ELR (cell line): ENCODE results near the gene CYP19A1.
"Not testable (repeated sequence)": the region's sequence is repeated elsewhere in the genome, so short reads cannot be mapped to it uniquely, and the experiment has no call there.

ENCODE experiments used
- DNase-seq: peaks from one replicate; pipeline ENCODE4 v3.0.0-alpha.2; 2015; ENCODE audit warnings: low read depth

Gene CYP19A1

DNA sequence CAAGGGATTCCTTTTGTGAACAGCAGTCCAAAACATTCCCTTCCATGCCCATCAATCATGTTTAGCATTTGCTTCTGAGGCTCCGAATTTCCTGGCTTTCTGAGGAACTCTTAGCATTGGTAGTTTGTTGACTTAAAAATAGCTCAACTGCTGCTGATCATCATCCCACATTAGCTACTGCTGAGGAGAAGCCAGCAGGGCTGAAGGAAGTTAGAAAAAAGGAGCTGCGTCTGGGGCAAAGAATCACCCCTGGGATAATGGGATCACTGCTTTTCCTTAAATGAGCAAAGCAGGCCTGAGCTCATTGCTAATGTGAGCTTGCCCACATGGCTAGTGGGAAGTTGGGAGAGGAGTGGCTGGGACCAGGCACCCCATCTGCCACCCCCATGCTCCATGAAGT is 39.8 kb downstream of the CYP19A1 start:
- DNase-seq: no peak

DNA sequence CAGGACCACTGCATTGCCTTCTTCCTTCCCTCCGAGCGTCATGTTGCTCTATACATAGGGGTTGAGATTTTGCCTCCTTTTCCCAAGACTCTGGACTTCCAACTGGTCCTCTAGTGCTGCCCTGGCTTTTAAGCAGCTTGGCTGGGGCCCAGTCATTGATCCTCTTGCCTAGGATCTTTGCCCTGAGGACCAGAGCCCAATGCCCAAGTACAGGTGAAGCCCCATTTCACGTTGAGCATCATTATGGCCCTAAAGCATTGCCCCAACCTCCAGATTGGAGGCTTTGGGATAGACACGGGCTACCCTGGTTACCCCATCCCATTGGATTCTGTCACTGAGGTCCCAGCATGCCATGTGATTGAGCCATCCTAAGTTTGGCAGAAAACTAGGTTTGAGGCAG is 47.7 kb downstream of the CYP19A1 start:
- no peak for DNase-seq

DNA sequence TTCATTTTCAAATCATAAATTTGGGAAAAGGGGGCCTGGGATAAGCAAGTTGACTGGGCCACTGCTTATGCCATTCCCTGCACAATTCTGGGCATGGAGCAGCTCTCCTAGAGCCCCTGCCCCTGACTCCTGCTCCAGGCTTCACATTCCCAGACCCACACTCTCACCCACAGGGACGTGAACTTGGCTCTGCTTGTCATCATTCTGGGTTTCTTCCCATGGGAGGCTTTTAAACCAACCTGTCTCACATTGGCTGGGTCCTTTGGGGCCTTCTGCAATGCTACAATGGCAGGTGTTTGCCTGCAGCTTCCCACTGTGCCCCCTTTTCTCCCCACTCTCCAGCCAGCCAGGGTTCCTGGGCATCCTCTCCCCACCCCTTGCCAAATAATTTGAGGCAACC is 49.1 kb downstream of the CYP19A1 start:
- no peak for DNase-seq

DNA sequence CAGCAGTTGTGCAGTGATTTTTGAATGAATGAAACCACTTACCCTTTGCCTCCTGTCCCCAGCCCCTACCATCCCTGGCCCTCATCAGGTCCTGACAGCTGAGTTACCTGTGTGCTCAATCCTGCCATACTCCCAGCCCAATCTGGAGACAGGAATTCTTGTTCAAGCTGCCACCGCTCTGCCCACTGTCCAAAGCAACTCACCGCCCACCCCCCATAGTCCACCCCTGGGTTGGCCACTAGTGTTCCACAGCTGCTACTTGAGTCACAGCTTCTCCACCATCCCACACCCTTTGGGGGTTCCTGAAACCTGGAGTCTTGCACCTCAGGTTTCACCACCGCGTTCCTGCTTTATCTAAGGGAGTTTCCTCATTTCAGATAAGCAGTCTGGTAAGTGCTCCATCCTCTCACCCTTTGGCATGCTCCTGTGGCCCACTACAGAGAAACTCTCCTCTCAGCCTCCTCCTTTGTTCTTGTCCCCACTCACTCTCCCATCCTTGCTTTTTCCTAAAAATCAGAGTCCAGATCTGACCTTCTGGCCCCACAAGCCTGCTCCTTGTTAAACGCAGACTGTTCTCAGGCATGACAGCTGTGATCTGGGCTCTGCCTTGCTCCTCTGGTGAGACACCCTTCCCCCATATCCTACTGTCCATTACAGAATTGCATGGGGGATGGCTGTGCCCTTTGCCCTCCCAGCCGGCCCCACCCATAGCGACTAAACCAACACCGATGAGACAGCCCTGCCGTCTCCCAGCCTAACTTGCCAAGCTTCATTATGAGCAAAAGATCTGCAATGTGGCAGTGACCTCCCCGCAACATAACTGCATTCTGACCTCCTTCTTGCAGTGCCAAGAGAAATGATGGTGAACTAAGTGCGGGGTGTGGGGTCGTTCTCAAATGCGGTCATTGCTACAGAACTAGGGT is 50.0 kb downstream of the CYP19A1 start:
- no peak for DNase-seq

DNA sequence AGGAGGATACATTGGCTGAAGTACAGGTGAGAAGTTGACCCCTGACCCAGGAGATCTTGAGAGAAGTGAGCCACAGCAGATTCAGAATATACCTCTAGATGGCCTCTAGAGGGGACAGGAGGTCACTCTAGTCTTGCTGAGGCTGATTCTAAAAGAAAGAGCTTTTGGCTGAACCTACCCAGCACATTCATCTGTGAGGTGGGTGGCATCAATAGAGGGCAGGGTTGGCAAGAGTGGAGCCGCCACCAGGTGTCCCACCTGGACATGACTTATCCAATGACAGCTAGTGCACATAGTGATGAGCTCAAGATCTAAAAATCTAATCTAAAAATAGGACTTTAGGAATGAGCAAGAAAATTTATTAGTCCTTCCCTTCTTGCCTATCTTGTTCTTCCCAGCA is 51.6 kb downstream of the CYP19A1 start:
- no peak for DNase-seq

DNA sequence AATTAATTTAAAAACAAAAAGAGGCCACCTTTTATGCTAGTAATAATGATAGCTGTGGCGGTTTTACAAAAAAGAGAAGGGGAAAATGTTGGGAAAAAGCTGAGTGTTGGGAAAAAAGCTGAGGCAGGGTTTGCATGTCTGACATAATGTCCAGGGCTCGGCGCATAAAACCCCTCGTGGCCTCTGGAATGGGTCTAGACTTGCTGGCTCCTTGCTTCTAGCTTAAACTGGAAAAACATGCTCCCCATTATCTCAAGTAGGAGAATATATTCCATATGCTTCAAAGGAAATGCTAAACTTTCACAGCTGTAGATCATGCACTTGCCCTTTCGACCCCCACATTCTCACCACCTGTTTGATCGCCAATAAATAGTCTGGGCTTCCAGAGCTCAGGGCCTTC is 53.0 kb downstream of the CYP19A1 start:
- DNase-seq: no peak

DNA sequence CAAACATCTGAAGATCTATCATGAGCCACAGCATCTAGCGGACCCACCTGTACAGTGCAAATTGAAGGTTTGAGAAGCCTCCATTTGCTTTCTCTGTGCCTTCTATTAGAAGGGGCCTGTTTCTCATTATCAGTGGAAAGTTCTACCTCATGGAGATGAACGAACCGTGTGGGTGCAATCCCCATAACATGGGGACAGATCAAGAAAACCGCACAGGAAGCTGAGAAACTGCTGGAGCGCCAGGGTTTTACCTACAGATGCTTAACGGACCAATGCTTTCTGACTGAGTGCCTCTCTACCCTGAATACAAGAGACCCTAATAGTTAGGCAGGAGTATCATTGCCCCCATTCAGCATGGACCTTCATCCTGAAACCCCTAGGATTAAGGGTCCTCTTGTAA is 53.5 kb downstream of the CYP19A1 start:
- no peak for DNase-seq

DNA sequence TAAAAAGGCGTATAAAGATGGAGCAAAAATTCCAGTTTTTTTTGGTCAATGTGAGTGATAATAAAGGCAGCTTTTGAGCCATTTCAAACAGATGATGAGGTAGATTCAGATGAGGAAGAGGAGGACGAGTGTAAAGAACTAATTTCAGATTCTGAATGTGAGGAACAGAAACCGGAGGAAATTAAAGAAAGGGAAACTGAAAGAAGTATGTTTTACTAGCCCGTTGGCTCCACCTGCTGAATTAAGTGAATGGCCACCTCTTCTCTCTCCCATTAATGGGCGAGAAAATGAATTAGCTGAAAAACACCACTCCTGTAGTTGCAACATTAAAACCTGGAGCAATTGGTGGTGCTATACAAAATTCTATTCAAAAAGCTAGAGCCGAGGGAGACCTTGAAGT is 55.4 kb downstream of the CYP19A1 start:
- no peak for DNase-seq

DNA sequence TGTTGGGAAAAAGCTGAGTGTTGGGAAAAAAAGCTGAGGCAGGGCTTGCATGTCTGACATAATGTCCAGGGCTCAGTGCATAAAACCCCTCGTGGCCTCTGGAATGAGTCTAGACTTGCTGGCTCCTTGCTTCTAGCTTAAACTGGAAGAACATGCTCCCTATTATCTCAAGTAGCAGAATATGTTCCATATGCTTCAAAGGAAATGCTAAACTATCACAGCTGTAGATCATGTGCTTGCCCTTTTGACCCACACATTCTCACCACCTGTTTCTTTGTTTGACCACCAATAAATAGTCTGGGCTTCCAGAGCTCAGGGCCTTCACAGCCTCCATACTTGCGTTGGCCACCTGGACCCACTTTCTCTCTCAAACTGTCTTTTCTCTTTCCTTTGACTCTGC is 56.2 kb downstream of the CYP19A1 start:
- not testable (repeated sequence) for DNase-seq

DNA sequence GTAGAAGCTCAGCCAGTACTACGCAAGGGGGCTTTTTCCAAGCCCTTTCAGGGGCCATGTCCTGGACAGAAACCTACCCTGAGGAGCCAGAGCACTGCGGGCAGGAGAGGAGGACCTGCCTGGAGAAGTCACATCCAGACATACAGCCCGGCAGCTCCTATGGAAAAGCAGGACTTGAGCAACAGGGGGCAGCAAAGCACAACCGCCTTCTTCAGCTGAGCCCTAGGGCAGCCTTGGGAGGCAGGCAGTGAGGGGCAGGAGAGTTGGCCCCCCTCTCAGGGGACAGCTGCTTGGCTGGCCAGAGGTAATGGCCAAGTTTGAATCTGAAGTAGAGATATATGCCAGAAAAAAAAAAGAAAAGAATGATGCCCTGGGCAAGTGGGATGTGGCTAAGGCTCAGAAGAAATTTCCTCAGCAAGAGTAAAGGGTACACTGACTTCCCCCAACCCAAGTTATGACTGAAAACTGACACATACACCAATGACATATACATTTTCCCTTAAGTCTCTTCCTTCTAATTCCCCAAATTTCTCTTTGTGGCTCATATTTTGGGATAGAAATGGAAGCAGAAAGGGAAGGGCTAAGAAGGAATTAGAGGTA is 56.9 kb downstream of the CYP19A1 start:
- peak; percentile 60 for DNase-seq

DNA sequence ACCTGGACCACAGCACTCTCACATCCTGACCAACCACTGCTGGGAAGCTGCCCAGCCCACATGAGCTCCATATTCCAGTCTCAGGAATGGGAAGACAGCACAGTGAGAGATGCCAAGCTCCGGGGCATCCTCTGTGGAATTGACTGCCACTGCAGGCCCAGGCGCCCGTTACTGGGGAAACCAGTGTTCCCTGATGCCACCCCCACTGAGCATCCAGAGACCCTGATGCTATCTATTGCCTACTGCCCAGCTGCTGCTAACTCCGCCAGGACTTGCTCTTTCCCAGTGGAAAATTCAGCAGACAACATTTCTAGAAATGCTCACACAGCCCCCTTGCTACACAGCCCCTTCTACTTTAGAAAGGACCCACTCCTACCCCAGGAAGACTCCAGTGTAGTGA is 57.6 kb downstream of the CYP19A1 start:
- no peak for DNase-seq

DNA sequence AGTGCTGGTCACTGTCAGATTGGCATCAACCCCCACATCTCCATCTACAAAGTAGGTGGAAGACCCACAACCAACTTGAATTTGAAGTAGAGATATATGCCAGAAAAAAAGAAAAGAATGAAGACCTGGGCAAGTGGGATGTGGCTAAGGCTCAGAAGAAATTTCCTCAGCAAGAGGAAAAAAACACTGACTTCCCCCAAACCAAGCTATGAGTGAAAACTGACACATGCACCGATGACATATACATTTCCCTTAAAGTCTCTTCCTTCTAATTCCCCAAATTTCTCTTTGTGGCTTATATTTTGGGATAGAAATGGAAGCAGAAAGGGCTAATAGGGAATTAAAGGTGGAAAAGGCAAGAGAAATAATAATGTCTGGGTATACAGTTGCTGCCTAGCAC is 59.0 kb downstream of the CYP19A1 start:
- no peak for DNase-seq

DNA sequence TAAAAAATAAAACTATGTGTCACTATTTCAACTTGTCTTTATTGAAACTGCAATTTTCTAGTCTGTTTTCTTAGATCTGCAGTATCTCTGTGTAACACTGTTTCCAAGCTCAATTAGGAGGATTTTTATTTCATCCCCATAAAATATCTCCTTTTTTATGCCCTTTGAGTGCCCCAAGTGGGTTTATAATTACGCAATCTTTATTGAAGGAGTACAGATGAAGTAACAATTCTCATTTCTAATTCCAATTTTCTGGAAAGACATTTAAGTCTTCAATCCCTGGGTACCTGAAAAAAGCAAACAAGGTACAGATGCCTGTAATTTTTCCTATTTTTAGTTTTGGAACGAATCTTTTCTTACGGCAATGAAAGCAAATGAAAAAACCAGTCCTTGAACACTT is 61.3 kb downstream of the CYP19A1 start:
- DNase-seq: no peak

DNA sequence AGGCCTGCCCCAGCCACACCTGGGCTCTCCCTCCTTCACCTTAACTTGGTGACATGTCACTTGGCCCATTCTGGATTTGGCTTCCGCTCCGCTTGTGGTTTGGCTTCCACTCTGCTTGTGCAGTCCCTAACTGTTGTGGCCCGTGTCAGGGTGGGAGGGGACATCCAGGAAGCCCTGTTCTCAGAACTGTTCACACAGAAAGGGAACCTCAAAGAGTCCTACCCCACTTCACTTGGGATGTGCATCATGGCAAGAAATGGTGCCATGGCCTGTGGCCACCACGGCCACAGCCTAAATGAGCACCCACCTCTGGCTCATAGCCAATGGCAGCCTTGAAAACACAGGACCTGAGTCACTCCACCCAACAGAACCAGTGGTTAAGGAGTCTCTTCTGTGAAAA is 63.4 kb downstream of the CYP19A1 start:
- DNase-seq: no peak

DNA sequence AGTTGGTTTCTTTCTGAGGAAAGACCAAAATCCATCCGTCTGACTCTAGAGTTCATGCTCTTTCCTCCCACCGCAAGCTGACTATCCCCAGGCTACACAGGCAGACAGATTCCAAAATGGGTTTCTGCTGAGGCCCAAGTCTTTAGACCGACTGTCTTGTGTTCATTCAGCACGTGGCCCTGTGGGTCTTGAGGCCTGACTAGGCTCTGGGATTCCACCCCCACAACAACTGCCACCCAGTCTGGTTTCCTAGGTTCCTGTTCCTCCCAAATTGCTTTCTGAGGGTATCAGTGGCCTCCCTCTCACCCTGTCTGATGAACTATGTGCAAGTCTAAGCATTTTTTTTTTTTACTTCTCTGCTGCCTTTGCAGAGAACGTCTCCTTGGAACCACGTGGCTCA is 67.7 kb downstream of the CYP19A1 start:
- no peak for DNase-seq

DNA sequence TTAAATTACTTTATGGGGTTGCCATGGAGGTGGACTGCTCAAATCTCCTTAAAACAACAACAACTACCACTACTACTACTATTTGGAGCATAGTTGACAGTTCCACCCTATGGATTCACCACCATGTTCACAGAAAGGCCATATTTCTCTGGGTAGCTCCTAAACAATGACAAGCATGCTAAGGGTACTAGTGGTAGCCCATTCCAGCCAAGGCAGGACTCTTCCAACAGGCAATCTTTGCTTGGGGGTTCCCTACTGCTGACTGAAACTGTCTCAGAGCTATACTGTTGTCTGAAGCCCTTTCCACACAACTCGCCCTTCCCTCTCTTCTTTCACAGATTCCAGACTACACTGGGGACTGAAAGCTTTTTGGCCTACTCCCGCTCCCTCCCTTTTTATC is 68.9 kb downstream of the CYP19A1 start:
- no peak for DNase-seq

DNA sequence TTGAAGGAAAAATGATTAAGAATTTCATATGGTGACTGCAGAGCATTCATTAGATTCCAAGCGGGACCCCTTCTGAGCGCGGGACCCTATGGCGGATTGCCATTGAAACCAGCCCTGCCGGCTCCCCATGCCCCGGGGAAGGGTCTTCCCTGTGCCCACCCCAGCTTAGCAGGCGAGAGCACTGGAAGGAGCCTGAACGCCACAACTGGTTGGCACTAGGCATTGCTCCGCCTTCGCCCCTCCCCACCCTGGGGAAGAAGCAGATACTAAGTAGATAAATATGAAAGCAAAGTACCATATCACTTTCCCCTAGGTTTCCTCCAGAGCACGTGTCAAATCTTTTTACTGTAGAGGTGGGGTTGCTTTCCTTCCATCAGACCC is 70.7 kb downstream of the CYP19A1 start:
- peak; percentile 16 for DNase-seq

DNA sequence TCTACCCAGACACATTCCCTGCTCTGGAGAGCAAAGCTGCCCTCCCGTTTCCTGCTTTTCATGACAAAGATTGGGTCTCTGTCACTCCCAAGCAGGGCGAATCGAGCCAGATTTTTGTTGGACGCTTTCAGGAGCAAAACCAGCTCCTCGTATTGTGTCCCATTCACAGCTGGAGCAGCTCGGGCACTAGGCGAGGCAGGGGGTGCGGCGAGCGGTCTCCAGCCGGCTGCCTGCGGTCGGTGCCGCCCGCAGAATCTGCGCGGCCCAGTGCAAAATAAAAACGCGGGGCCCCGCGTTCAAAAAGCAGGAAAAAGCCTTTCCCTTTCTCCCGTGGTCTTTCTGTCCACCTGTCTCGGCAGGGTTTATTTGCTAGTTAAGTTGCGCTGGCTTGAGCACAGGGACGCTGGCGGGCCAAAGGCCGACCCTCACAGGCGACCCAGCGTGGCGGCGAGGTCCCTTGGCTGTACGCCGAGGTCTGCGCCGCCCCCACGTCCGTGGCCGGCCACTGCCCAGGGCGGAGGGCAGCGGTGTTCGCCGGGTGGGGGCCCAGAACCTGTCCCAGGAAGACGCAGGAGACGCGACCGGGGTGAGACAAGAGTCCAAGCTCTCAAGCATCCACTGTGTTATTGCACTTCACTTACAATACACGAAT is 71.2 kb downstream of the CYP19A1 start:
- DNase-seq: peak; percentile 7

DNA sequence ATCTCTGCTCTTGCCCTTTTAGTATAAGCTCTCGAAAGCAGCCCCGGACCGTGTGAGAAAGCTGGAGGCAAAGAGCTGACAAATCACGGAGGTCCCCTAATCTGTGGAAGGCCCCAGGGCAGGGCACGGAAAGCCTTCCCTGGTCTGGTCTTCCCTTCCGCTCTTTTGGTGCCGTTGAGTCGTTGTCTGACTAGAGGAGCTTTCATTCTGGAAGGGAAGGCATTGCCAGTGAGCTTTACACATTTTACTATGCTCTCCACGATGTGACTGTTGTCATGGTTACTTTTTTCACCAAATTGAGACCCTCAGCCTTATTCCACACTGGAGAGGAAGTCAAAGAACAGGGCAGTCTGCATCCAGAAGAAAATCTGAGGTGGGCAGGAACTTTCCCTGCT is 71.7 kb downstream of the CYP19A1 start:
- peak; percentile 6 for DNase-seq

DNA sequence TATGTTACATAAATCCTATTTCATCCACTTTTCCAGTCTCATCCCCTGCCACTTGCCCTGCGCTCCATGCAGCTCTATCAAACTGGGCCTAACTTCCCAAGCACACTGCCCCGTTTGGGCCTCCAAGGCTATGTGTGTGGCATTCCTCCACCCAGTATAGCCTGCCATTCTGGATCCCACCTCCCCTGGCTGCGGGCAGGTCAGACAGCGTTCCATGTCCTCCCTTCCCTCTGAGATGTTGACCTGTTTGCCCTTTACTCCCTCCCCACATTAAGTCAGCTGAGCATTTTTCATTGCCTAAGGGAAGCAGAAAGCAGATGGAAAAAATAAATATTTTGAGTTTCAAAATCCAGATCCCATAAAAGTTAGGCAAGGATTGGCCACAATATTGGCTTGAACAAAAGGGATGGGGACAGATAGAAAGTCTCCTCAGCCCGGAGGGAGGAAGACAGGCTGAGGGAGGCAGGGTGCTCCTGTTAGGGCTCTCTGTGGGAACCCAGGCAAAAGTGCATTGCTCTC is 73.3 kb downstream of the CYP19A1 start:
- no peak for DNase-seq

DNA sequence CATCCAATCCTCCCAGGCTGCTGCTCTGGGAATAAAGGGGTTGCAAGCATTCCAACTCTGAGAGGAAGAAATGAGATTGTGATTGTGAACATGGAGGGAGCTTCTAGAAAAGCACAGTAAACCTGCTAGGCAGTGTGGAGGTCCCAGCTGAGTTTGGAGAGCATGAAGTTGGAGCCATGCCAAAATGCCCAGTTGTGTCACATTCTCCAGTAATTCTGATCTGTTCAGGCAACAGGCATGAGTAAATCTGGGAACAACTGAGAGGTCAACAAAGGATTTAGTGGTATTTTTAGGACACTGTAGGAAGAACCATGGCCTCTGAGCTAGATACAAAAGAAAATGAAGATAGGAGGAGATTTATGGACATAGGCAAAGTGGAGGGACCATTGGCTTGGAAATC is 74.7 kb downstream of the CYP19A1 start:
- DNase-seq: no peak

DNA sequence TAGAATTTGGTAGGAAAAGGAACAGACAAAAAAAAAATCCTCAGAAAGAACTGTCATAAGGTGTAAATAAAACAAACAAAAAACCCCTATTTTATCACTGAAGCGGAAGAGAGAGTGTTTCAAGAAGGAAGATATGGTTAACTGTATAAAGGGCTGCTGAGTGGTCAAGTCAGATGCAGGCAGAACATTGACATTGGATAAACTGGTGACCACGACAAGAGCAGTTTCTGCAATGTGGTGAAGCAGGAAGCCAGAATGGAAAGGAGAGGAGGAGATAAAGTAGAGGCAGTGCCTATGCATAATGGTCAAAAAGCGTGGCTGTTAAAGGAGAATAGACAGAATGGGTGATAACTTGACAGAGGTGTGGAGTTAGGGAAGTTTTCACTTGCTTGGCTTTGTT is 75.3 kb downstream of the CYP19A1 start:
- no peak for DNase-seq

DNA sequence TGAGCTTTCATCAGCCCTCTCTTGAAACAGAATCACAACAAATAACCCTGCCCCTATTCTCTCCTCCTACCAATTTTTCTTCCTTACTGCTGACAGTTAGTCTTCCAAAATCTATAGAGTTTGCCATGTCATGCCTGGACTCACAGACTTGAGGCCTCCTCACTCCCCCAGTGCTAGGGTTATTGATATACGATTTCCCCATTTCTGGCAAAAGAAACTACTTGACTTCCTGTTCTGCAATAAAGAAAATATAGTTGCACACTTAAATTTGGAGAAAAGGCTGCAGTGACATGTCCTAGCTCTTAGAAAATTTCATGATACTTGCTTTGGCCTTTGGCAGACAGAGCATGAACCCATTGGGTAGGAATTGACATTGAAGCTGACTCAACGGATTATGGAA is 75.9 kb downstream of the CYP19A1 start:
- DNase-seq: no peak
